Measurements from ENCODE around the gene TBX18. TPM values are rescaled to one million over a fixed set of nuclear protein-coding genes. Genes with fewer than 3 reads are reported as not detected.

The TBX18 gene
- total and polyA plus RNA-seq, 10 of the 15 experiments (the other 5 are each of a cell fraction or from before 2014, with no cell fraction given): 0.03 to 6.1 (median 0.17) TPM; not detected in 6

GRCh38 chr6:84707171-84707570 lies 57.2 kb downstream of the TBX18 start:
- no peak overlapping the region for H2AFZ ChIP-seq (ENCODE audit: control insufficient read depth, low read depth, low read length)
- 24% methylated on average over 3 of the region's 3 CpGs for WGBS (ENCODE audit: insufficient coverage, insufficient replicate concordance, low lambda C conversion rate, missing lambda C conversion rate)
- H3K4me3 ChIP-seq: no peak overlapping the region
- RAD21 ChIA-PET (ENCODE audit: unreplicated experiment): interaction anchor here (0.7 kb wide), 1 partner anchor 44 kb away, joined by 3 read pairs; no protein-coding TSS in a partner anchor
- BruUV-seq (replicated peaks): no TSS peak
- DNase-seq (ENCODE audit: low read depth, low spot score) (no peak), FAIRE-seq (no peak), ATAC-seq (no peak)
- SMC1A ChIA-PET (ENCODE audit: uncharacterized antibody, unreplicated experiment): no interaction called here
- H3K9me3 ChIP-seq (replicated peaks; ENCODE audit: control insufficient read depth, insufficient read depth, low read length): no peaks in the 10 kb centered on the region
- no peak overlapping the region for H3K9ac ChIP-seq (ENCODE audit: control insufficient read depth, insufficient read depth, low read length)
- POLR2A ChIA-PET: no interaction called here
- H3K27ac ChIP-seq (ENCODE audit: control insufficient read depth, insufficient read depth): no peak overlapping the region
- H3K4me1 ChIP-seq (ENCODE audit: control insufficient read depth, insufficient read depth, low read length): no peaks in the 10 kb centered on the region
- H3K79me2 ChIP-seq (ENCODE audit: control insufficient read depth, insufficient read depth, low read length): no peaks in the 10 kb centered on the region
- TF ChIP-seq JUNB (IDR thresholded peaks at IDR 0.05) (no peak), ZZZ3 (IDR thresholded peaks at IDR 0.05; ENCODE audit: control insufficient read depth, insufficient read length, low read depth) (no peak), ZNF622 (IDR thresholded peaks at IDR 0.05) (no peak), KDM1A (IDR thresholded peaks at IDR 0.05; ENCODE audit: borderline replicate concordance) (no peak), GABPA (IDR thresholded peaks at IDR 0.05; ENCODE audit: low read depth) (no peak), MTA2 (IDR thresholded peaks at IDR 0.05; ENCODE audit: low read depth) (no peak), TBL1XR1 (IDR thresholded peaks at IDR 0.05; ENCODE audit: low read depth, low read length) (no peak)
- CTCF ChIA-PET: no interaction called here
- H3K4me2 ChIP-seq (ENCODE audit: control insufficient read depth, insufficient read depth): no peak overlapping the region
- no peaks in the 10 kb centered on the region for H3K27me3 ChIP-seq (replicated peaks in 1 of 2; ENCODE audit: control insufficient read depth in 2 of 2, insufficient read depth in 2 of 2, low read length in 1 of 2)
- H4K20me1 ChIP-seq (ENCODE audit: control insufficient read depth, insufficient read depth): no peaks in the 10 kb centered on the region
- H3K36me3 ChIP-seq (ENCODE audit: control insufficient read depth in 2 of 2, insufficient read depth in 2 of 2, low read length in 1 of 2): no peaks in the 10 kb centered on the region
- intact Hi-C loops (cut with micrococcal nuclease; ENCODE audit: unreplicated experiment) (no loop called here), in situ Hi-C loops (cut with MboI) (no loop called here)

DNA sequence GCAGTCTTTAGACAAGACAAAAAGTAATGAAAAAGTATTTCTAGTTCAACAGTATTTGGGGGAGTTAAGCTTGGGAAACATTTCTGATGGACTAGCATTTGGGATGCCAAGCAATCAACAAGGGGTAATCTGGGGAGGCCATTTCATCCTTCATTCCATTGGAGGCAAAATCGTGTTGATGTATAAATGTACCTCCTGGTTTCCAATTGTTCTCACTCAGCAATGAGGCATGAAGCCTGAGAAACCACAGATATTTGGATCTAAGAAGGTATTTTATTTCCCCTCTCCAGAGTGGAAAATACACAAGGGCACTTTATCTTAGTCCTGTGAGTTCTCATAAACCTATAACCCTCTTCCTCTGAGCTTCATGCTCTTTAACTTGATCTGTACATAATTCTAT lies 68.2 kb downstream of the TBX18 start:
- DNase-seq (ENCODE audit: low read depth, low spot score) (no peak), FAIRE-seq (no peak), ATAC-seq (no peak)
- ChIA-PET POLR2A (no interaction called here), SMC1A (ENCODE audit: uncharacterized antibody, unreplicated experiment) (no interaction called here), RAD21 (ENCODE audit: unreplicated experiment) (no interaction called here), CTCF (no interaction called here)
- H3K9me3 ChIP-seq (replicated peaks; ENCODE audit: control insufficient read depth, insufficient read depth, low read length): no peaks in the 10 kb centered on the region
- no peak overlapping the region for H3K4me2 ChIP-seq (ENCODE audit: control insufficient read depth, insufficient read depth)
- intact Hi-C loops (cut with micrococcal nuclease; ENCODE audit: unreplicated experiment) (no loop called here), in situ Hi-C loops (cut with MboI) (no loop called here)
- H4K20me1 ChIP-seq (ENCODE audit: control insufficient read depth, insufficient read depth): no peaks in the 10 kb centered on the region
- H3K36me3 ChIP-seq (ENCODE audit: control insufficient read depth in 2 of 2, insufficient read depth in 2 of 2, low read length in 1 of 2): no peaks in the 10 kb centered on the region
- no peaks in the 10 kb centered on the region for H3K4me1 ChIP-seq (ENCODE audit: control insufficient read depth, insufficient read depth, low read length)
- H3K27ac ChIP-seq (ENCODE audit: control insufficient read depth, insufficient read depth): no peak overlapping the region
- no peak overlapping the region for H2AFZ ChIP-seq (ENCODE audit: control insufficient read depth, low read depth, low read length)
- no peak overlapping the region for H3K9ac ChIP-seq (ENCODE audit: control insufficient read depth, insufficient read depth, low read length)
- H3K79me2 ChIP-seq (ENCODE audit: control insufficient read depth, insufficient read depth, low read length): no peaks in the 10 kb centered on the region
- H3K27me3 ChIP-seq (replicated peaks in 1 of 2; ENCODE audit: control insufficient read depth in 2 of 2, insufficient read depth in 2 of 2, low read length in 1 of 2): no peaks in the 10 kb centered on the region
- BruUV-seq (replicated peaks): no TSS peak
- 0% methylated on average over 1 of the region's 1 CpG for WGBS (ENCODE audit: insufficient coverage, insufficient replicate concordance, low lambda C conversion rate, missing lambda C conversion rate)
- no peak overlapping the region for H3K4me3 ChIP-seq
- no peak for TF ChIP-seq SREBF1 (IDR thresholded peaks at IDR 0.05; ENCODE audit: low read length)
- TF ChIP-seq, protein P1, sequence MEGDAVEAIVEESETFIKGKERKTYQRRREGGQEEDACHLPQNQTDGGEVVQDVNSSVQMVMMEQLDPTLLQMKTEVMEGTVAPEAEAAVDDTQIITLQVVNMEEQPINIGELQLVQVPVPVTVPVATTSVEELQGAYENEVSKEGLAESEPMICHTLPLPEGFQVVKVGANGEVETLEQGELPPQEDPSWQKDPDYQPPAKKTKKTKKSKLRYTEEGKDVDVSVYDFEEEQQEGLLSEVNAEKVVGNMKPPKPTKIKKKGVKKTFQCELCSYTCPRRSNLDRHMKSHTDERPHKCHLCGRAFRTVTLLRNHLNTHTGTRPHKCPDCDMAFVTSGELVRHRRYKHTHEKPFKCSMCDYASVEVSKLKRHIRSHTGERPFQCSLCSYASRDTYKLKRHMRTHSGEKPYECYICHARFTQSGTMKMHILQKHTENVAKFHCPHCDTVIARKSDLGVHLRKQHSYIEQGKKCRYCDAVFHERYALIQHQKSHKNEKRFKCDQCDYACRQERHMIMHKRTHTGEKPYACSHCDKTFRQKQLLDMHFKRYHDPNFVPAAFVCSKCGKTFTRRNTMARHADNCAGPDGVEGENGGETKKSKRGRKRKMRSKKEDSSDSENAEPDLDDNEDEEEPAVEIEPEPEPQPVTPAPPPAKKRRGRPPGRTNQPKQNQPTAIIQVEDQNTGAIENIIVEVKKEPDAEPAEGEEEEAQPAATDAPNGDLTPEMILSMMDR (IDR thresholded peaks at IDR 0.05 in 2 of 3, conservative IDR thresholded peaks at IDR 0.05 in 1 of 3; ENCODE audit: control insufficient read depth in 2 of 3, extremely low read depth in 1 of 3, insufficient read depth in 1 of 3, low read depth in 3 of 3, low read length in 3 of 3): no peak
- TF ChIP-seq MAX (IDR thresholded peaks at IDR 0.05; ENCODE audit: low read depth, low read length): no peak
- TF ChIP-seq, protein P2, sequence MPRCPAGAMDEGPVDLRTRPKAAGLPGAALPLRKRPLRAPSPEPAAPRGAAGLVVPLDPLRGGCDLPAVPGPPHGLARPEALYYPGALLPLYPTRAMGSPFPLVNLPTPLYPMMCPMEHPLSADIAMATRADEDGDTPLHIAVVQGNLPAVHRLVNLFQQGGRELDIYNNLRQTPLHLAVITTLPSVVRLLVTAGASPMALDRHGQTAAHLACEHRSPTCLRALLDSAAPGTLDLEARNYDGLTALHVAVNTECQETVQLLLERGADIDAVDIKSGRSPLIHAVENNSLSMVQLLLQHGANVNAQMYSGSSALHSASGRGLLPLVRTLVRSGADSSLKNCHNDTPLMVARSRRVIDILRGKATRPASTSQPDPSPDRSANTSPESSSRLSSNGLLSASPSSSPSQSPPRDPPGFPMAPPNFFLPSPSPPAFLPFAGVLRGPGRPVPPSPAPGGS (IDR thresholded peaks at IDR 0.05; ENCODE audit: borderline replicate concordance, insufficient read depth, low read depth, low read length, poor library complexity, severe bottlenecking): no peak
- no peak for TF ChIP-seq CREB1 (IDR thresholded peaks at IDR 0.05; ENCODE audit: low read depth)
- no peak for TF ChIP-seq NR2C1 (IDR thresholded peaks at IDR 0.05)
- TF ChIP-seq JUNB (IDR thresholded peaks at IDR 0.05): no peak
- TF ChIP-seq ZSCAN29 (IDR thresholded peaks at IDR 0.05): no peak
- no peak for TF ChIP-seq IRF4 (IDR thresholded peaks at IDR 0.05; ENCODE audit: low read depth, low read length)
- TF ChIP-seq STAT3 (IDR thresholded peaks at IDR 0.05; ENCODE audit: low read depth, low read length): no peak
- TF ChIP-seq FOXM1 (IDR thresholded peaks at IDR 0.05; ENCODE audit: low read depth, low read length): no peak

Measured in GM12878 (cell line).